ENCODE measurements around the gene NKIRAS1. TPM values are rescaled to one million over a fixed set of nuclear protein-coding genes. Genes with fewer than 3 reads are reported as not detected.

Gene NKIRAS1
- total and polyA plus RNA-seq, 2 of the 8 experiments (the other 6 are each of a cell fraction or from before 2014, with no cell fraction given) = 3.4 to 7.0 TPM

DNA sequence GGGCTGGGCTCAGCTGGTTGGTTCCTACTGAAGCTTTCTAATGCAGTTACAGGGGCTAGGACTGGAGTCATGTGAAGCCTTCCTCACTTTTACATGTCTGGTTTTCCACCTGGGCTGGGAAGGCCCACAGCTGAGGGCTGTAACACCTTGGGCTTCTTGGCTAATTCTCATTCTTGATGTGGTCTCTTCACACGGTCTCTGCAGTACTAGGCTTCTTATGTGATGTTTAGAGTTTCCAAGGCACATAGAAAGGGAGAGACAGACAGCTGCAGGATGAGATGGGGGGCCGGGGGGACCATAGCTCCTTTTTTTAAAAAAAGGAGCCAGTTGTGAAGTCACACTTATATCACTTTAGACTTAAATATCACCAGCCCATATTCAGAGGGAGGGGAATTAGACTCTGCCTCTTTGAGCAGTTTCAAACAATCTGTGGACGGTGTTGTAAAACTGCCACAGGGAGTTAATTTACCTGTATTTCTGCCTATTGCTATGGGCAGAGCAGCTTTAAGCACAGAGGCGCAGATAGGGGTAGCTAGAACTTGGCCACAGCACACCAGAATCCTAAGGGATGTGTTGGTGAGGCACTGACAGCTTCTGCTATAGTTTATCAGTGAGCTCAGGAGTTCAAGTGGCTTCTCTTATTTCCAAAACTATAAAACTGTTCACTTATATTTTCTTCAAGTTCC, 46.7 kb downstream of the NKIRAS1 start:
- Histone ChIP-seq H3K14ac (ENCODE audit: insufficient read length) (no peak overlapping the region), H4K20me1 (replicated peaks in 1 of 2; ENCODE audit: control insufficient read depth in 1 of 2, insufficient read depth in 2 of 2, low read length in 2 of 2) (peaks cover 7 to 20% of the 10 kb centered on the region in 2 experiments), H4K5ac (ENCODE audit: insufficient read length, low read depth, low read length) (no peak overlapping the region), H2BK120ac (replicated peaks; ENCODE audit: low read depth, low read length) (no peak overlapping the region), H3K18ac (ENCODE audit: extremely low read depth, low read length) (no peak overlapping the region), H3K56ac (replicated peaks; ENCODE audit: insufficient read length, low read depth, low read length) (no peak overlapping the region), H2BK12ac (ENCODE audit: low read depth, low read length) (no peak overlapping the region), H3K27me3 (replicated peaks in 1 of 4; ENCODE audit: control insufficient read depth in 3 of 4, extremely low read depth in 1 of 4, insufficient read depth in 3 of 4, low read length in 3 of 4) (peaks cover 0 to 1% (median 0%) of the 10 kb centered on the region in 4 experiments; a peak in 1 of 7 replicates), H3K27ac (ENCODE audit: low read depth, low read length) (no peak overlapping the region), H3K36me3 (ENCODE audit: control insufficient read depth in 2 of 4, insufficient read depth in 4 of 4, low read length in 3 of 4) (peaks cover 0 to 3% (median 0%) of the 10 kb centered on the region in 4 experiments; a peak in 2 of 8 replicates), H3K23ac (ENCODE audit: insufficient read length) (no peak overlapping the region), H3K79me2 (ENCODE audit: control insufficient read depth in 1 of 2, insufficient read depth in 2 of 2, low read length in 2 of 2) (peaks cover 0 to 68% of the 10 kb centered on the region in 2 experiments; a peak in 2 of 4 replicates), H2BK15ac (ENCODE audit: low read length) (no peak overlapping the region), H4K8ac (ENCODE audit: extremely low read depth, insufficient read depth, low read length) (no peak overlapping the region), H3K23me2 (ENCODE audit: low read depth, low read length) (no peaks in the 10 kb centered on the region; the same call in 1 of the 2 replicates), H3K4ac (replicated peaks; ENCODE audit: insufficient read length, low read depth, low read length) (no peak overlapping the region), H2AFZ (ENCODE audit: low read length) (no peak overlapping the region), H4K91ac (replicated peaks; ENCODE audit: insufficient read length, low read length) (no peak overlapping the region), H3K4me1 (replicated peaks in 1 of 4; ENCODE audit: control insufficient read depth in 3 of 4, insufficient read depth in 4 of 4, low read length in 3 of 4) (peaks cover 3 to 12% (median 10%) of the 10 kb centered on the region in 4 experiments), H3K9ac (replicated peaks in 1 of 4; ENCODE audit: extremely low read depth in 1 of 4, low read depth in 3 of 4, low read length in 3 of 4) (no peak overlapping the region), H2AK5ac (ENCODE audit: low read depth, low read length) (no peak overlapping the region), H3K4me2 (ENCODE audit: insufficient read depth in 1 of 2, low read depth in 2 of 2, low read length in 2 of 2) (no peak overlapping the region), H2BK20ac (ENCODE audit: low read length) (no peak overlapping the region), H3K9me3 (ENCODE audit: insufficient read depth in 2 of 2, low read depth in 1 of 2, low read length in 1 of 2) (no peaks in the 10 kb centered on the region), H3K79me1 (ENCODE audit: low read depth, low read length) (no peaks in the 10 kb centered on the region; the same call in 1 of the 2 replicates), H2BK5ac (ENCODE audit: low read depth, low read length) (no peak overlapping the region), H3K4me3 (ENCODE audit: extremely low read depth in 1 of 4, insufficient read depth in 2 of 4, low read depth in 3 of 4, low read length in 4 of 4) (no peak overlapping the region)
- no peak for TF ChIP-seq SP2 (IDR thresholded peaks at IDR 0.05; ENCODE audit: low read length)
- TF ChIP-seq SIRT6 (IDR thresholded peaks at IDR 0.05; ENCODE audit: low read length) = no peak
- TF ChIP-seq, protein P1, sequence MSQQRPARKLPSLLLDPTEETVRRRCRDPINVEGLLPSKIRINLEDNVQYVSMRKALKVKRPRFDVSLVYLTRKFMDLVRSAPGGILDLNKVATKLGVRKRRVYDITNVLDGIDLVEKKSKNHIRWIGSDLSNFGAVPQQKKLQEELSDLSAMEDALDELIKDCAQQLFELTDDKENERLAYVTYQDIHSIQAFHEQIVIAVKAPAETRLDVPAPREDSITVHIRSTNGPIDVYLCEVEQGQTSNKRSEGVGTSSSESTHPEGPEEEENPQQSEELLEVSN (IDR thresholded peaks at IDR 0.05) = no peak
- WGBS, 2 experiments (ENCODE audit: extremely low coverage in 1 of 2, insufficient coverage in 1 of 2, insufficient read length in 1 of 2, insufficient replicate concordance in 2 of 2, low coverage in 1 of 2, low lambda C conversion rate in 2 of 2, missing lambda C conversion rate in 1 of 2) = 80% methylated on average over 4 of the region's 4 CpGs; no CpG with 5 or more reads in 1 of the 2 experiments
- POLR2A ChIA-PET (ENCODE audit: partially characterized antibody) = interaction anchor here (1.1 kb wide), 1 partner anchor 47 kb away, joined by 5 read pairs; the partner anchor contains the start of genes NKIRAS1 and RPL15
- CTCF ChIA-PET (ENCODE audit: partially characterized antibody) = interaction anchor here (0.6 to 2.8 kb wide), 5 partner anchors 13 to 54 kb away, joined by 3 to 10 read pairs (median 4); no protein-coding TSS in a partner anchor
- no peak for FAIRE-seq
- DNase-seq (ENCODE audit: low read depth in 1 of 2, low spot score in 2 of 2) = no peak

Data from H1 (cell line).